ENCODE results near the gene TEF.

The TEF gene

DNA sequence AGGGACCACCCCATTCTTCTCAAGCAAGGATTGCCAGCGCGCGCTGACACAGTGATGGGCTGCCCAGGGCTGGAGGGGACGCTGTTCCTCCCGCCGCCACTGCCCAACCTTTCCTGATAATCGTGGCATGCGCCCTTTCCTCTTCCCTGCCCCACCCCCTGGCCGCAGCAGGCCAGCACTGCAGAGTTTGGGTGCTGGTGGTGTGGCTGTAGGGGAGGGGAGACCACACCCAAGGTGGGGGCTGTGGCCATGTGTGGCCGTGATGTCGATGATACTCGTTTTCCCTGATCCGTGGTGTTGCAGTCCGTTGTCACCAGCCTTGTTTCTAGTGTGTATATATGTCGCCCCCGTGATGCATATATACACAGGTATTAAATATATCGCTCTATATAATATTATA lies 22.8 kb upstream of the TEF start:
- TF ChIP-seq GLIS3 (CRISPR knock-in tag; IDR thresholded peaks at IDR 0.05), result no peak
- TF ChIP-seq TCF4 (CRISPR knock-in tag; IDR thresholded peaks at IDR 0.05; ENCODE audit: borderline replicate concordance), result no peak
- no peak for TF ChIP-seq PPARA (CRISPR knock-in tag; IDR thresholded peaks at IDR 0.05; ENCODE audit: borderline replicate concordance)
- TF ChIP-seq, protein P1, sequence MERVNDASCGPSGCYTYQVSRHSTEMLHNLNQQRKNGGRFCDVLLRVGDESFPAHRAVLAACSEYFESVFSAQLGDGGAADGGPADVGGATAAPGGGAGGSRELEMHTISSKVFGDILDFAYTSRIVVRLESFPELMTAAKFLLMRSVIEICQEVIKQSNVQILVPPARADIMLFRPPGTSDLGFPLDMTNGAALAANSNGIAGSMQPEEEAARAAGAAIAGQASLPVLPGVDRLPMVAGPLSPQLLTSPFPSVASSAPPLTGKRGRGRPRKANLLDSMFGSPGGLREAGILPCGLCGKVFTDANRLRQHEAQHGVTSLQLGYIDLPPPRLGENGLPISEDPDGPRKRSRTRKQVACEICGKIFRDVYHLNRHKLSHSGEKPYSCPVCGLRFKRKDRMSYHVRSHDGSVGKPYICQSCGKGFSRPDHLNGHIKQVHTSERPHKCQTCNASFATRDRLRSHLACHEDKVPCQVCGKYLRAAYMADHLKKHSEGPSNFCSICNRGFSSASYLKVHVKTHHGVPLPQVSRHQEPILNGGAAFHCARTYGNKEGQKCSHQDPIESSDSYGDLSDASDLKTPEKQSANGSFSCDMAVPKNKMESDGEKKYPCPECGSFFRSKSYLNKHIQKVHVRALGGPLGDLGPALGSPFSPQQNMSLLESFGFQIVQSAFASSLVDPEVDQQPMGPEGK (CRISPR knock-in tag; IDR thresholded peaks at IDR 0.05; ENCODE audit: borderline replicate concordance), result no peak
- TF ChIP-seq, protein P2, sequence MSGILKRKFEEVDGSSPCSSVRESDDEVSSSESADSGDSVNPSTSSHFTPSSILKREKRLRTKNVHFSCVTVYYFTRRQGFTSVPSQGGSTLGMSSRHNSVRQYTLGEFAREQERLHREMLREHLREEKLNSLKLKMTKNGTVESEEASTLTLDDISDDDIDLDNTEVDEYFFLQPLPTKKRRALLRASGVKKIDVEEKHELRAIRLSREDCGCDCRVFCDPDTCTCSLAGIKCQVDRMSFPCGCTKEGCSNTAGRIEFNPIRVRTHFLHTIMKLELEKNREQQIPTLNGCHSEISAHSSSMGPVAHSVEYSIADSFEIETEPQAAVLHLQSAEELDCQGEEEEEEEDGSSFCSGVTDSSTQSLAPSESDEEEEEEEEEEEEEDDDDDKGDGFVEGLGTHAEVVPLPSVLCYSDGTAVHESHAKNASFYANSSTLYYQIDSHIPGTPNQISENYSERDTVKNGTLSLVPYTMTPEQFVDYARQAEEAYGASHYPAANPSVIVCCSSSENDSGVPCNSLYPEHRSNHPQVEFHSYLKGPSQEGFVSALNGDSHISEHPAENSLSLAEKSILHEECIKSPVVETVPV (CRISPR knock-in tag; IDR thresholded peaks at IDR 0.05), result no peak
- TF ChIP-seq ZFP30 (CRISPR knock-in tag; IDR thresholded peaks at IDR 0.05), result no peak
- no peak for TF ChIP-seq ZC3H10 (CRISPR knock-in tag; IDR thresholded peaks at IDR 0.05)
- no peak for TF ChIP-seq CSDC2 (CRISPR knock-in tag; IDR thresholded peaks at IDR 0.05)
- no peak for TF ChIP-seq ZNF70 (CRISPR knock-in tag; IDR thresholded peaks at IDR 0.05)
- TF ChIP-seq ZNF8 (CRISPR knock-in tag; IDR thresholded peaks at IDR 0.05), result no peak
- no peak for TF ChIP-seq ZNF565 (CRISPR knock-in tag; conservative IDR thresholded peaks at IDR 0.05; ENCODE audit: low read depth)
- TF ChIP-seq, protein P3, sequence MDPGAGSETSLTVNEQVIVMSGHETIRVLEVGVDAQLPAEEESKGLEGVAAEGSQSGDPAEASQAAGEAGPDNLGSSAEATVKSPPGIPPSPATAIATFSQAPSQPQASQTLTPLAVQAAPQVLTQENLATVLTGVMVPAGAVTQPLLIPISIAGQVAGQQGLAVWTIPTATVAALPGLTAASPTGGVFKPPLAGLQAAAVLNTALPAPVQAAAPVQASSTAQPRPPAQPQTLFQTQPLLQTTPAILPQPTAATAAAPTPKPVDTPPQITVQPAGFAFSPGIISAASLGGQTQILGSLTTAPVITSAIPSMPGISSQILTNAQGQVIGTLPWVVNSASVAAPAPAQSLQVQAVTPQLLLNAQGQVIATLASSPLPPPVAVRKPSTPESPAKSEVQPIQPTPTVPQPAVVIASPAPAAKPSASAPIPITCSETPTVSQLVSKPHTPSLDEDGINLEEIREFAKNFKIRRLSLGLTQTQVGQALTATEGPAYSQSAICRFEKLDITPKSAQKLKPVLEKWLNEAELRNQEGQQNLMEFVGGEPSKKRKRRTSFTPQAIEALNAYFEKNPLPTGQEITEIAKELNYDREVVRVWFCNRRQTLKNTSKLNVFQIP (CRISPR knock-in tag; IDR thresholded peaks at IDR 0.05; ENCODE audit: borderline replicate concordance, low read depth), result no peak
- ATAC-seq, result no peak

DNA sequence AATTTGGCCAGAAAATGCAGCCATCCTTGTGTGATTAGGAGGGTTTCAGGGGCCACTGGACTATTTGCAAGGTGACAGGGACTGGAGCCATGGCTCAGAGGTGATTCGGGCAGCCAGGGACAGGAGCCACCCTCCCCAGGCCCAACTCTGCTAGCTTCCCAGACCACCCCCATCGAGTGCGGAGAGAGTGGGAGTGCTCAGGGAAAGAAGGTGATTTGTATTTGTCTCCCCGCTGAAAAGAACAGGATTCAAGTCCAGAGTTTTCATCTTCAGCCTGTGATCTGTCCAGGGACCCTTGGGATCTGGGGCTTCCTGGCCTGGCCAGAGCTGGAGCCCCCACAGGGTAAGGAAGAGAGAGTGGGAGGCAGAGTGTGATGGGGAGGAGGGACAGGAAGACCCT lies 22.4 kb upstream of the TEF start:
- ATAC-seq, result no peak
- TF ChIP-seq, protein P4, sequence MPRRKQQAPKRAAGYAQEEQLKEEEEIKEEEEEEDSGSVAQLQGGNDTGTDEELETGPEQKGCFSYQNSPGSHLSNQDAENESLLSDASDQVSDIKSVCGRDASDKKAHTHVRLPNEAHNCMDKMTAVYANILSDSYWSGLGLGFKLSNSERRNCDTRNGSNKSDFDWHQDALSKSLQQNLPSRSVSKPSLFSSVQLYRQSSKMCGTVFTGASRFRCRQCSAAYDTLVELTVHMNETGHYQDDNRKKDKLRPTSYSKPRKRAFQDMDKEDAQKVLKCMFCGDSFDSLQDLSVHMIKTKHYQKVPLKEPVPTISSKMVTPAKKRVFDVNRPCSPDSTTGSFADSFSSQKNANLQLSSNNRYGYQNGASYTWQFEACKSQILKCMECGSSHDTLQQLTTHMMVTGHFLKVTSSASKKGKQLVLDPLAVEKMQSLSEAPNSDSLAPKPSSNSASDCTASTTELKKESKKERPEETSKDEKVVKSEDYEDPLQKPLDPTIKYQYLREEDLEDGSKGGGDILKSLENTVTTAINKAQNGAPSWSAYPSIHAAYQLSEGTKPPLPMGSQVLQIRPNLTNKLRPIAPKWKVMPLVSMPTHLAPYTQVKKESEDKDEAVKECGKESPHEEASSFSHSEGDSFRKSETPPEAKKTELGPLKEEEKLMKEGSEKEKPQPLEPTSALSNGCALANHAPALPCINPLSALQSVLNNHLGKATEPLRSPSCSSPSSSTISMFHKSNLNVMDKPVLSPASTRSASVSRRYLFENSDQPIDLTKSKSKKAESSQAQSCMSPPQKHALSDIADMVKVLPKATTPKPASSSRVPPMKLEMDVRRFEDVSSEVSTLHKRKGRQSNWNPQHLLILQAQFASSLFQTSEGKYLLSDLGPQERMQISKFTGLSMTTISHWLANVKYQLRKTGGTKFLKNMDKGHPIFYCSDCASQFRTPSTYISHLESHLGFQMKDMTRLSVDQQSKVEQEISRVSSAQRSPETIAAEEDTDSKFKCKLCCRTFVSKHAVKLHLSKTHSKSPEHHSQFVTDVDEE (CRISPR knock-in tag; IDR thresholded peaks at IDR 0.05), result no peak
- TF ChIP-seq ZC3H10 (CRISPR knock-in tag; IDR thresholded peaks at IDR 0.05), result no peak
- TF ChIP-seq, protein P5, sequence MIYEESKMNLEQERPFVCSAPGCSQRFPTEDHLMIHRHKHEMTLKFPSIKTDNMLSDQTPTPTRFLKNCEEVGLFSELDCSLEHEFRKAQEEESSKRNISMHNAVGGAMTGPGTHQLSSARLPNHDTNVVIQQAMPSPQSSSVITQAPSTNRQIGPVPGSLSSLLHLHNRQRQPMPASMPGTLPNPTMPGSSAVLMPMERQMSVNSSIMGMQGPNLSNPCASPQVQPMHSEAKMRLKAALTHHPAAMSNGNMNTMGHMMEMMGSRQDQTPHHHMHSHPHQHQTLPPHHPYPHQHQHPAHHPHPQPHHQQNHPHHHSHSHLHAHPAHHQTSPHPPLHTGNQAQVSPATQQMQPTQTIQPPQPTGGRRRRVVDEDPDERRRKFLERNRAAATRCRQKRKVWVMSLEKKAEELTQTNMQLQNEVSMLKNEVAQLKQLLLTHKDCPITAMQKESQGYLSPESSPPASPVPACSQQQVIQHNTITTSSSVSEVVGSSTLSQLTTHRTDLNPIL (CRISPR knock-in tag; IDR thresholded peaks at IDR 0.05; ENCODE audit: low read depth), result no peak
- TF ChIP-seq, protein P3 (CRISPR knock-in tag; IDR thresholded peaks at IDR 0.05; ENCODE audit: borderline replicate concordance, low read depth), result no peak
- TF ChIP-seq ZFP3 (CRISPR knock-in tag; IDR thresholded peaks at IDR 0.05), result no peak

DNA sequence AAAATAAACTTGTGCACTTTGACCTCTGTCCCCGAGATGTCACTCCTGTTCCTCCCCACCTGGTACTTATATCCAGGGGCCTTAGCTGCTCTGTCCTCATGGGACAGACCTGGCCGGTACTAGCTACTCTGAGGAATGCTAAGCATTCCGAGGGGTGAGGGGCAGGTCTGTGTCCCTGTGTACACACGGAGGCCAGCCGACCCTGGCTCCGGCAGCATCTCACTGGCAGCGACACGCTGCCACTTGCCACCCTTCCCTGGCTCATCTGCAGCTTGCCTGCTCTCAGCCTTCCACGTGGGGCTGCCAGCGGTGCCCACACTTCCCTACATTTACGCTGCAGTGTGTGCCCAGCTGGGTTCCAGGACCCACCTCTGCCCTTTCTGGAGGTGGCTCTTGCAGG lies 21.6 kb upstream of the TEF start:
- no peak for ATAC-seq
- TF ChIP-seq, protein P5 (CRISPR knock-in tag; IDR thresholded peaks at IDR 0.05; ENCODE audit: low read depth), result no peak
- TF ChIP-seq ZFP3 (CRISPR knock-in tag; IDR thresholded peaks at IDR 0.05) (no peak), RARB (CRISPR knock-in tag; IDR thresholded peaks at IDR 0.05) (no peak), TOX (CRISPR knock-in tag; IDR thresholded peaks at IDR 0.05; ENCODE audit: borderline replicate concordance) (no peak), CSDC2 (CRISPR knock-in tag; IDR thresholded peaks at IDR 0.05) (no peak), GLIS3 (CRISPR knock-in tag; IDR thresholded peaks at IDR 0.05) (no peak), ZC3H10 (CRISPR knock-in tag; IDR thresholded peaks at IDR 0.05) (no peak), ZNF70 (CRISPR knock-in tag; IDR thresholded peaks at IDR 0.05) (no peak), ZNF8 (CRISPR knock-in tag; IDR thresholded peaks at IDR 0.05) (no peak)
- TF ChIP-seq, protein P1 (CRISPR knock-in tag; IDR thresholded peaks at IDR 0.05; ENCODE audit: borderline replicate concordance), result no peak
- TF ChIP-seq, protein P2 (CRISPR knock-in tag; IDR thresholded peaks at IDR 0.05), result no peak

All from SK-N-SH treated with all-trans-retinoic acid at 6 μM for 48 hours (cell line).